CD4-positive, alpha-beta T cell treated with Interleukin-2 at 100 ng/mL for 4 hours (primary cell): Measurements from ENCODE around the gene SNX20.

Experiments used
- DNase-seq: peaks from one replicate; pipeline ENCODE4 v3.0.0-alpha.2; 2020; ENCODE audit warnings: low spot score

The SNX20 gene

GRCh38 chr16:50705436-50706110 lies 24.5 kb upstream of the SNX20 start:
- DNase-seq = no peak

DNA sequence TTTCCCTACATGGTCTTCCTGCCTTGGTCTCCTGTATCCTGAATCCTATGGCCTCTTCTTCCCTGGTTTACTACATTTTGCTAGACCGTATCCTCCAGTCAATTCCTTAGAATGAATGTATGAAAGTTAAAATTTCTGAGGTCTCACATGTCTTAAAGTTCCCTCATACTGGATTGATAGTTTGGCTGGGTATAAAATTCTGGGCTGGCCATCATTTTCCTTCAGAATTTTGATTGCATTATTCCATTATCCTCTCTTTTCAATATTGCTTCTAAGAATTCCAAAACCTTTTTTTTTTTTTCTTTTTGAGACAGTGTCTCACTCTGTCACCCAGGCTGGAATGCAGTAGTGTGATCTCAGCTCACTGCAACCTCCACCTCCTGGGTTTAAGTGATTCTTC lies 23.1 kb upstream of the SNX20 start:
- DNase-seq = no peak

DNA sequence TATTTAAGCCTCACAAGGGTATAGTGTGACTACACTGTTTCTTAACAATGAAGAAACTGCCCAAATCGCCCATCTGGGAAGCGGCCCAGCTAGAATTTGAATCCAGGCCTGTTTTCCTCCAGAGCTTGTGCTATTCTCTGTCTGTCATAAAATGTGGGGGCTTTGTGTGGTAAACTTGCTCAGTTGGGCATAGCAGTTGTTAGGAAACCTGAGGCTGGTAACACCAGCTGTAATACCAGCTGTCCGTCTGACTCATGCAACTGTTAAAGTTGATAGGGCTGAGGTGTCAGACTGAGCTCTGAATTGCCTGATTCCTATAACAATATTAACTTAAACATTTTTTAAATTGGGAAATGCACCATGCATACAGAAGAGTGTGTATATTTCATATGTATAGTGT lies 21.6 kb upstream of the SNX20 start:
- peak; percentile 41 for DNase-seq

- peak; percentile 76 for DNase-seq
Measured at GRCh38 chr16:50699326-50700159, 18.4 kb upstream of the SNX20 start.

- peak; percentile 46 for DNase-seq
Measured at GRCh38 chr16:50697881-50698767, 17.0 kb upstream of the SNX20 start.

DNA sequence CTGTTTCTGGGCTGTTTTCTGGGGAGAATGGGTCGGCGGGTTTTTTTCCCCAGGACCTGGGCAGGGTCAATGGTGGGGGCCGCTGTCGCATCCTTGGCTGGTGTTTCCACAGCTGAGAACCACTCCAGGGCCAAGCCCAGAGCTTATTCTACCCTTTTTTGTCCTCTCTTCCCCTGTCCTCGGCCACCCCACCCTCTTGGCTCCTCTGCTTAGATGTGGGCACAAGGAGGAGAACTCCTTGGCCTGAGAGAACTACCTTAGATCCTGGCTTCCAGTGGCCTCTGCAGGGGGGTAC lies 16.3 kb upstream of the SNX20 start:
- DNase-seq = no peak

GRCh38 chr16:50696575-50697420 lies 15.7 kb upstream of the SNX20 start:
- peak; percentile 66 for DNase-seq

GRCh38 chr16:50696126-50696525 lies 15.0 kb upstream of the SNX20 start:
- DNase-seq = peak; percentile 19

GRCh38 chr16:50695017-50696000 lies 14.2 kb upstream of the SNX20 start:
- no peak for DNase-seq

GRCh38 chr16:50694206-50694605 lies 13.1 kb upstream of the SNX20 start:
- DNase-seq = no peak

GRCh38 chr16:50692999-50693781 lies 12.1 kb upstream of the SNX20 start, which contains the start of gene NOD2:
Gene NOD2, plus strand, starts transcription at chr16:50693606. Its CDS starts 5,890 bp downstream, at chr16:50699496.
- no peak for DNase-seq

GRCh38 chr16:50692644-50692998 lies 11.5 kb upstream of the SNX20 start:
- DNase-seq = no peak

- no peak for DNase-seq
Measured at GRCh38 chr16:50690177-50690576, 9.1 kb upstream of the SNX20 start.

GRCh38 chr16:50688867-50689266 lies 7.8 kb upstream of the SNX20 start:
- no peak for DNase-seq

GRCh38 chr16:50688083-50688482 lies 7.0 kb upstream of the SNX20 start:
- no peak for DNase-seq

DNA sequence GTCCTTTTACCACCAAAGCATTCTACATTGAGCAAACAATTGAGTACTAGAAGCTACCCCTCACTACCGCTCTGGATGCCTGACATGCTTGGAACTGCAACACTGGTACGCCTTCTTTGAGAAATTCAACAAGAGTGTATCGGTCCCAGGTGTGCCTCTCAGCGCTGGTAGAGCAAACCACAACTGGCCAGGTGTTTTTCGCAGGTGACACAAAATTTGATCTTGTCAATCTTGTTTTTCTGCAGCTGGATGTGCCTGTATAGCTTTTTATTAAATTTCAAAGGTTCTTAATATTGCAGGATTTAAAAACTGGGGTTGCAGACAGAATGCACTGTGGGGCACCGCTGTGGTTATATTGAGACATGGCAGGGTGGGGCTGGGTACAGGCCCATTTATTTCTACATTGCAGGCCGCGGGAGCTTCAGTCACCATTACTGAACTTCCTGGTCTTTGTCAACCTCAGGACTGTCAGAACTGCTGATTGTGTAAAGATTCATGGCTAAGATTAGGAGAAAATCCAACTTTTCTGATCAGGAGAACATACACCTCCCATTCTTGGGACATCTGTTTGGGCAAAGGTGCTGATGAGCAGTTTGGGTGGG lies 4.5 kb upstream of the SNX20 start:
- DNase-seq = peak; percentile 35

- peak; percentile 54 for DNase-seq
Measured at GRCh38 chr16:50684823-50685461, 3.8 kb upstream of the SNX20 start.

DNA sequence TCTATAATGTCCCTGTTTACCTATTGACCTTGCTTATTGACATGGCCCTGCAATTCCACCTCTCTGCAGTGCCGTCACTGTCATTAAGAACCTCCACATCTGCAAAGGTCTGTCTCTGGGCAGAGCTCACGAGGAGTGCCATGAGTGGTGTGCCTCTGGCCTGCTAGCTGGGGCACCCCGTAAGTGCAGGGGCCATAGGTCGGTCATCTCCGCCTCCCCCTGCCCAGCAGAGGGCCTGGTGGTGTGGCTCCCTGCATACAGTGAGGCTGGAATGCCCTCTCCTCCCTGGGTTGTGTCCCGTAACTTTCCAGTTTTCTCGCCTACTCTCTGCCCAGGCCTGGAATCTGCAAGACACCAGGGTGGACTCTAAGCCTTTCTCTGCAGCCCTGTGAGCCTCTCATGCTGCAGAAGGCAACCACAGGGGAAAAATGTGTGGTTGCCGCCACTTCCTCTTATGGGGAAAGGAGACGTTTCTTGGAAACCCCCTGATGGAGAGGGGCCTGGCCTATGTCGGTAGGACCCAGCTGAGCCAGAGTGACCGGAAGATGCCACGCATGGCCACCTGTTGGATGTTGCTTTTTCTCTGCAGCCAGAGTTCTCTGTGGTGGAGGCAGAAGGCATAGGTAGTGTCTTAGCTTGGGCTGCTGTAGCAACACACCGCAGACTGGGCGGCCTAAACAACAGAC lies 2.7 kb upstream of the SNX20 start:
- DNase-seq = peak; percentile 62
